Lung (tissue), 12 donors: ENCODE results near the gene ROBO3. TPM values are rescaled to one million over a fixed set of nuclear protein-coding genes. Genes with fewer than 3 reads are reported as not detected.

ENCODE experiments used
- ATAC-seq: fragments of 200-7000 bp; cut with Tn5 transposase; one replicate; pipeline ENCODE4 v1.9.1; 2020; ENCODE audit warnings: moderate number of reproducible peaks; ENCODE audit not compliant: insufficient read depth, low FRiP score
- DNase-seq, 3 donors: peaks; one replicate each; pipeline ENCODE4 v3.0.0-alpha.2; 2013 to 2017
- H3K27ac ChIP-seq, 2 donors: one replicate each; pipeline ENCODE4 v1.5.1; 2013; ENCODE audit warnings: mild to moderate bottlenecking in 2 of 2, moderate library complexity in 2 of 2, control low read depth in 1 of 2, inconsistent platforms in 1 of 2, low read depth in 1 of 2, low read length in 1 of 2
- H3K27me3 ChIP-seq, 3 donors: one replicate each; pipeline ENCODE4 v1.5.1; 2013; ENCODE audit warnings: low read length in 2 of 3; ENCODE audit not compliant: control insufficient read depth in 3 of 3, insufficient read depth in 3 of 3
- H3K36me3 ChIP-seq, 4 donors: one replicate each; pipeline ENCODE4 v1.5.1; 2013; ENCODE audit warnings: low read length in 4 of 4, mild to moderate bottlenecking in 1 of 4, moderate library complexity in 1 of 4; ENCODE audit not compliant: control insufficient read depth in 4 of 4, insufficient read depth in 4 of 4
- H3K4me1 ChIP-seq, 5 donors: one replicate each; pipeline ENCODE4 v1.5.1; 2013; ENCODE audit warnings: low read length in 5 of 5, mild to moderate bottlenecking in 2 of 5, moderate library complexity in 1 of 5; ENCODE audit not compliant: control insufficient read depth in 5 of 5, insufficient read depth in 5 of 5
- H3K4me3 ChIP-seq: one replicate; pipeline ENCODE4 v1.5.1; 2013; ENCODE audit warnings: mild to moderate bottlenecking, control low read depth, moderate library complexity
- H3K9ac ChIP-seq, 2 donors: one replicate each; pipeline ENCODE4 v1.5.1; 2013; ENCODE audit warnings: low read length in 2 of 2, control low read depth in 1 of 2; ENCODE audit not compliant: insufficient read depth in 1 of 2
- H3K9me3 ChIP-seq, 4 donors: one replicate each; pipeline ENCODE4 v1.5.1; 2013; ENCODE audit warnings: low read length in 3 of 4, mild to moderate bottlenecking in 1 of 4, moderate library complexity in 1 of 4; ENCODE audit not compliant: control insufficient read depth in 4 of 4, insufficient read depth in 3 of 4
- WGBS, 2 donors: extraction: QIAGEN DNeasy Blood & Tissue Kit; methylation state at CpG; one replicate each; pipeline ENCODE4 v1.1.7; 2013; 5-methylcytosine and 5-hydroxymethylcytosine counted together
- polyA plus RNA-seq, 2 donors: library from polyadenylated mRNA; stranded (reverse); fragments of 200-250 nt; gene quantifications; one replicate each; pipeline ENCODE4 v1.2.1, GENCODE V29; 2013
- total RNA-seq, 2 donors: library from RNA; depleted of rRNA in 1 of 2; stranded (reverse); fragments of >200 nt in 1 of 2; gene quantifications; one replicate each; pipeline ENCODE4 v1.2.1, GENCODE V29; 2014 to 2021
- TF ChIP-seq, protein P1 (sequence below): IDR thresholded peaks from 2 replicates; pipeline ENCODE4 v1.5.1; 2012; ENCODE audit warnings: mild to moderate bottlenecking; ENCODE audit errors: control extremely low read depth, extremely low read depth
- donor health status: control.
- donor health status: control.
- donor health status: Bipolar disorder and iron deficiency.
- donor health status: healthy.
- donor health status: DM: yes; HTN: yes; CAD: no.

Gene ROBO3
- total and polyA plus RNA-seq, 4 donors, result 9.3 to 16.8 (median 15.1) TPM

DNA sequence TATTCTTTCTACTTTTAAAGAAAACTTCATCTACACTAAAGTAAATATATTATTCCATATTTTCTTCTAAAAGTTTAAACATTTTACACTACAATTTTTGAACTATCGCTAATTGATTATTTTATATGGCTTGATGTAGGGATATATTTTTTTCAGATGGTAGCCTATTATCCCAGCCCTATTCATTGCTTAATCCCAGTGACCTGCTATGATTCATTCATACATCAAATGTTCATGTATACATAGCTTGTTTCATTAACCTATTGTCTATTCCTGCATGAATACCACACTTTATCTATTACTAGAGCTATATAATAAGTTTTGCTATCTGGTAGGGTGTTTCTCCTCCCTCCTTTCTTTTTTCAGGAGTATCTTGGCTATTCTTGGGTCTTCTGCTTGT, 37.4 kb downstream of the ROBO3 start:
- TF ChIP-seq, protein P1, sequence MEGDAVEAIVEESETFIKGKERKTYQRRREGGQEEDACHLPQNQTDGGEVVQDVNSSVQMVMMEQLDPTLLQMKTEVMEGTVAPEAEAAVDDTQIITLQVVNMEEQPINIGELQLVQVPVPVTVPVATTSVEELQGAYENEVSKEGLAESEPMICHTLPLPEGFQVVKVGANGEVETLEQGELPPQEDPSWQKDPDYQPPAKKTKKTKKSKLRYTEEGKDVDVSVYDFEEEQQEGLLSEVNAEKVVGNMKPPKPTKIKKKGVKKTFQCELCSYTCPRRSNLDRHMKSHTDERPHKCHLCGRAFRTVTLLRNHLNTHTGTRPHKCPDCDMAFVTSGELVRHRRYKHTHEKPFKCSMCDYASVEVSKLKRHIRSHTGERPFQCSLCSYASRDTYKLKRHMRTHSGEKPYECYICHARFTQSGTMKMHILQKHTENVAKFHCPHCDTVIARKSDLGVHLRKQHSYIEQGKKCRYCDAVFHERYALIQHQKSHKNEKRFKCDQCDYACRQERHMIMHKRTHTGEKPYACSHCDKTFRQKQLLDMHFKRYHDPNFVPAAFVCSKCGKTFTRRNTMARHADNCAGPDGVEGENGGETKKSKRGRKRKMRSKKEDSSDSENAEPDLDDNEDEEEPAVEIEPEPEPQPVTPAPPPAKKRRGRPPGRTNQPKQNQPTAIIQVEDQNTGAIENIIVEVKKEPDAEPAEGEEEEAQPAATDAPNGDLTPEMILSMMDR, result no peak
- Histone ChIP-seq H3K4me1 (peaks cover 0 to 22% (median 4%) of the 10 kb centered on the region in 5 donors), H3K27me3 (peaks cover 0 to 9% (median 4%) of the 10 kb centered on the region in 3 donors), H3K4me3 (no peak overlapping the region), H3K9ac (no peak overlapping the region), H3K36me3 (no peaks in the 10 kb centered on the region), H3K9me3 (no peaks in the 10 kb centered on the region), H3K27ac (no peak overlapping the region)
- 97 to 100% methylated on average over 1 of the region's 1 CpG for WGBS, 2 donors
- ATAC-seq (no peak), DNase-seq (no peak)

DNA sequence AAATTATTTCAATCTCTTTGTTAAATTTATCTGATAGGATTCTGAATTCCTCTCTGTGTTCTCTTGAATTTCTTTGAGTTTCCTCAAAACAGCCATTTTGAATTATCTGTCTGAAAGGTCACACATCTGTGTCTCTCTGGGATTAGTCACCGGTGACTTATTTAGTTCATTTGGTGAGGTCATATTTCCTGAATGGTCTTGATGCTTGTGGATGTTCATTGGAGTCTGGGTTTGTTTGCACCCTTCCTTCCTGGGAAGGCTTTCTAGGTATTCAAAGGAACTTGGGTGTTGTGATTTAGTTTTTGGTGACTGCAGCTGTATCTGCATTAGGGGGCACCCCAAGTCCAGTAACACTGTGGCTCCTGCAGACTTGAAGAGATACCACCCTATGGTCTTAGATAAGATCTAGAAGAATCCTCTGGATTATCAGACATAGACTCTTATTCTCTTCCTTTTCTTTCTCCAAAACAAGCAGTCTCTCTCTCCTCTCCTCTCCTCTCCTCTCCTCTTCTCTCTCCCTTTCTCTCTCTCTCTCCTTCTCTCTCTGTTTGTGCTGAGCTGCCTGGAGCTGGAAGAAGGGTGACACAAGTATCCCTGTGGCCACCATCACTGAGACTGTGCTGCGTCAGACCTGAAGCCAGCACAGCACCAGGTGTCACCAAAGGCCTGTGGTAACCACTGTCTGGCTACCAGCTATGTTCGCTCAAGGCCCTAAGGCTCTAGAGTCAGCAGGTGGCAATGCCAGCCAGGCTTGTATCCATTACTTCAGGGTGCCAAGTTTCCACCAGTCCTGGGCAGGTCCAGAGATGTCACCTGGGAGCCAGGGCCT, 50.5 kb downstream of the ROBO3 start:
- no peak overlapping the region for H3K9ac ChIP-seq
- peaks cover 0 to 16% (median 13%) of the 10 kb centered on the region in 5 donors for H3K4me1 ChIP-seq
- H3K36me3 ChIP-seq, result no peaks in the 10 kb centered on the region
- H3K9me3 ChIP-seq, result peaks cover 0 to 4% (median under 1%) of the 10 kb centered on the region in 4 donors
- no peak overlapping the region for H3K4me3 ChIP-seq
- WGBS, 2 donors, result 78 to 83% methylated on average over 3 of the region's 3 CpGs
- TF ChIP-seq, protein P1, result no peak
- DNase-seq (no peak), ATAC-seq (no peak)
- H3K27ac ChIP-seq, result no peak overlapping the region
- H3K27me3 ChIP-seq, result no peaks in the 10 kb centered on the region

GRCh38 chr11:124916370-124916710, 51.1 kb downstream of the ROBO3 start:
- H3K36me3 ChIP-seq, result no peaks in the 10 kb centered on the region
- no peak overlapping the region for H3K27ac ChIP-seq
- no peak for DNase-seq
- H3K9me3 ChIP-seq, result peaks cover 0 to 3% (median under 1%) of the 10 kb centered on the region in 4 donors
- no peak overlapping the region for H3K9ac ChIP-seq
- H3K27me3 ChIP-seq, result no peaks in the 10 kb centered on the region
- TF ChIP-seq, protein P1, result no peak
- H3K4me1 ChIP-seq, result peaks cover 0 to 18% (median 13%) of the 10 kb centered on the region in 5 donors
- no peak for ATAC-seq
- H3K4me3 ChIP-seq, result no peak overlapping the region
